ENCODE results near the gene FAM120A.

GRCh38 chr9:93576258-93577077 is 125.0 kb downstream of the FAM120A start, which contains the start of gene PHF2:
- no peak for TF ChIP-seq CTCF (IDR thresholded peaks at IDR 0.05)
- TF ChIP-seq POLR2A (IDR thresholded peaks at IDR 0.05) = no peak

Measured in esophagus squamous epithelium (tissue), 4 donors.